Progenitor cell of endocrine pancreas (in vitro differentiated cells): ENCODE results near the gene FAM168B. TPM values are rescaled to one million over a fixed set of nuclear protein-coding genes. Genes with fewer than 3 reads are reported as not detected.

Source experiments
- DNase-seq: peaks from one replicate; pipeline ENCODE4 v3.0.0; 2021; ENCODE audit warnings: low spot score; ENCODE audit not compliant: unreplicated experiment
- H3K27ac Mint-ChIP-seq: 2 replicates; pipeline ENCODE4 v1.8.0; 2021; ENCODE audit warnings: mild to moderate bottlenecking, moderate library complexity, mixed read lengths
- H3K27me3 Mint-ChIP-seq: 2 replicates; pipeline ENCODE4 v1.8.0; 2021; ENCODE audit warnings: mixed read lengths
- H3K36me3 Mint-ChIP-seq: 2 replicates; pipeline ENCODE4 v1.8.0; 2022; ENCODE audit warnings: mixed read lengths; ENCODE audit not compliant: insufficient read depth
- H3K4me1 Mint-ChIP-seq: 2 replicates; pipeline ENCODE4 v1.8.0; 2021; ENCODE audit warnings: low read depth, mixed read lengths
- H3K4me3 Mint-ChIP-seq: 2 replicates; pipeline ENCODE4 v1.8.0; 2021; ENCODE audit warnings: low read depth, mild to moderate bottlenecking, moderate library complexity, mixed read lengths
- H3K9me3 Mint-ChIP-seq: 2 replicates; pipeline ENCODE4 v1.8.0; 2021; ENCODE audit warnings: low read depth, mixed read lengths
- CTCF ChIP-seq: fragments of 200-600 bp; sonication (generic); IDR thresholded peaks from one replicate; pipeline ENCODE4 v1.5.0; 2021; ENCODE audit warnings: antibody characterized with exemption, mild to moderate bottlenecking; ENCODE audit not compliant: unreplicated experiment
- long read RNA-seq: library from polyadenylated mRNA; unstranded; transcript quantifications from one replicate; pipeline ENCODE4 v2.0.0, GENCODE V29; 2020
- total RNA-seq: library from RNA; stranded (reverse); gene quantifications from 2 replicates; pipeline ENCODE4 v1.2.1, GENCODE V29; 2021

FAM168B gene
- 106 and 111 TPM in 2 replicates for total RNA-seq
- long read RNA-seq, partial matches to known transcripts, result 2 of 61 reads
- long read RNA-seq, other reads (novel, unspliced or antisense), result 59 of 61 reads

- TF ChIP-seq CTCF, result no peak
- Mint-ChIP-seq H3K4me1 (peaks cover 9% of the 10 kb centered on the region), H3K9me3 (no peaks in the 10 kb centered on the region), H3K27ac (peak within 1 kb of the TSS; percentile 99), H3K27me3 (no peaks in the 10 kb centered on the region), H3K4me3 (peak within 1 kb of the TSS; percentile 91), H3K36me3 (peaks cover 7% of the 10 kb centered on the region)
- peak; percentile 80 for DNase-seq
Measured at GRCh38 chr2:131093006-131093695, at the start of gene FAM168B. Gene FAM168B (minus strand): TSS chr2:131093460. CDS start chr2:131082646, 10,814 bp downstream.

- no peaks in the 10 kb centered on the region for H3K9me3 Mint-ChIP-seq
- TF ChIP-seq CTCF, result no peak
- H3K4me3 Mint-ChIP-seq, result no peak overlapping the region
- no peak for DNase-seq
- H3K27ac Mint-ChIP-seq, result no peak overlapping the region
- peaks cover 23% of the 10 kb centered on the region for H3K36me3 Mint-ChIP-seq
- H3K4me1 Mint-ChIP-seq, result peaks cover 9% of the 10 kb centered on the region
- H3K27me3 Mint-ChIP-seq, result no peaks in the 10 kb centered on the region
Measured at GRCh38 chr2:131142849-131143248, 49.6 kb upstream of the FAM168B start.

GRCh38 chr2:131140581-131140980, 47.3 kb upstream of the FAM168B start:
- peaks cover 29% of the 10 kb centered on the region for H3K36me3 Mint-ChIP-seq
- H3K27me3 Mint-ChIP-seq, result no peaks in the 10 kb centered on the region
- H3K9me3 Mint-ChIP-seq, result no peaks in the 10 kb centered on the region
- TF ChIP-seq CTCF, result no peak
- no peak overlapping the region for H3K27ac Mint-ChIP-seq
- H3K4me3 Mint-ChIP-seq, result no peak overlapping the region
- H3K4me1 Mint-ChIP-seq, result peaks cover 9% of the 10 kb centered on the region
- no peak for DNase-seq

GRCh38 chr2:131132729-131133128, 39.5 kb upstream of the FAM168B start:
- Mint-ChIP-seq H3K27ac (no peak overlapping the region), H3K27me3 (no peaks in the 10 kb centered on the region), H3K4me3 (no peak overlapping the region), H3K4me1 (no peaks in the 10 kb centered on the region), H3K9me3 (no peaks in the 10 kb centered on the region), H3K36me3 (peaks cover 34% of the 10 kb centered on the region)
- DNase-seq, result no peak
- no peak for TF ChIP-seq CTCF

- H3K4me3 Mint-ChIP-seq, result no peak overlapping the region
- peaks cover 35% of the 10 kb centered on the region for H3K36me3 Mint-ChIP-seq
Measured at GRCh38 chr2:131130298-131130596, 37.0 kb upstream of the FAM168B start.

More at GRCh38 chr2:131130298-131130596, 37.0 kb upstream of the FAM168B start:
- Mint-ChIP-seq H3K27ac (no peak overlapping the region), H3K4me1 (no peaks in the 10 kb centered on the region), H3K27me3 (no peaks in the 10 kb centered on the region), H3K9me3 (no peaks in the 10 kb centered on the region)
- no peak for DNase-seq
- no peak for TF ChIP-seq CTCF
